Activated CD8-positive, alpha-beta T cell treated with anti-CD3 and anti-CD28 coated beads for 36 hours (primary cell): ENCODE measurements around the gene RBFOX2. TPM values are rescaled to one million over a fixed set of nuclear protein-coding genes. Genes with fewer than 3 reads are reported as not detected.

Source experiments
- ATAC-seq: fragments of 200-7000 bp; cut with Tn5 transposase; one replicate; pipeline ENCODE4 v1.10.0; 2021; ENCODE audit warnings: mild to moderate bottlenecking, moderate library complexity
- CTCF ChIA-PET: fragments of 350-600 bp; sonication (Branson Sonifier 250); formaldehyde crosslinking; loops from one replicate; lab custom pipeline; 2021; ENCODE audit warnings: antibody characterized with exemption; lab: Charles Lee
- POLR2A ChIA-PET: fragments of 350-600 bp; sonication (Branson Sonifier 250); formaldehyde crosslinking; loops from one replicate; lab custom pipeline; 2021; ENCODE audit warnings: antibody characterized with exemption; lab: Charles Lee
- DNase-seq: peaks from one replicate; pipeline ENCODE4 v3.0.0-alpha.2; 2020
- H3K27ac Mint-ChIP-seq: one replicate; pipeline ENCODE4 v1.8.0; 2021; ENCODE audit warnings: mild to moderate bottlenecking, mixed read lengths
- H3K27me3 Mint-ChIP-seq: one replicate; pipeline ENCODE4 v1.8.0; 2021; ENCODE audit warnings: mixed read lengths
- H3K36me3 Mint-ChIP-seq: one replicate; pipeline ENCODE4 v1.8.0; 2021; ENCODE audit warnings: low read depth, mixed read lengths
- H3K4me1 Mint-ChIP-seq: one replicate; pipeline ENCODE4 v1.8.0; 2021; ENCODE audit warnings: low read depth, mixed read lengths
- H3K4me3 Mint-ChIP-seq: one replicate; pipeline ENCODE4 v1.8.0; 2021; ENCODE audit warnings: mild to moderate bottlenecking, moderate library complexity, mixed read lengths
- H3K9me3 Mint-ChIP-seq: one replicate; pipeline ENCODE4 v1.8.0; 2021; ENCODE audit warnings: mixed read lengths
- CTCF ChIP-seq: fragments of 200-600 bp; IDR thresholded peaks from one replicate; pipeline ENCODE4 v1.8.0; 2022; ENCODE audit warnings: antibody characterized with exemption, mild to moderate bottlenecking
- intact Hi-C: fragments of 100-400 bp; cut with micrococcal nuclease; formaldehyde crosslinking; loops from one replicate; pipeline ENCODE4 v1.10.0; 2022
- total RNA-seq, 2 experiments: library from RNA; stranded (reverse); gene quantifications; one replicate each; pipeline ENCODE4 v1.2.3, GENCODE V29; 2021

RBFOX2 gene
- total RNA-seq, 2 experiments from 2014 or later: 3.1 to 3.3 TPM

- CTCF ChIA-PET: interaction anchor here (1.2 to 1.8 kb wide), 2 partner anchors 153 to 285 kb away, joined by 4 to 5 read pairs; no protein-coding TSS in a partner anchor
- ATAC-seq: no peak
- intact Hi-C loops: no loop called here
- H3K27me3 Mint-ChIP-seq: peaks cover 9% of the 10 kb centered on the region
- TF ChIP-seq CTCF: no peak
- H3K4me3 Mint-ChIP-seq: no peak overlapping the region
- POLR2A ChIA-PET: interaction anchor here (1.0 kb wide), 1 partner anchor 92 kb away, joined by 3 read pairs; no protein-coding TSS in a partner anchor
- H3K9me3 Mint-ChIP-seq: no peaks in the 10 kb centered on the region
- no peaks in the 10 kb centered on the region for H3K36me3 Mint-ChIP-seq
- H3K27ac Mint-ChIP-seq: no peak overlapping the region
- DNase-seq: no peak
- peaks cover 17% of the 10 kb centered on the region for H3K4me1 Mint-ChIP-seq
These were observed 116.0 kb downstream of the RBFOX2 start for GRCh38 chr22:35912658-35913057.

GRCh38 chr22:35911877-35912276, 116.7 kb downstream of the RBFOX2 start:
- no peak for ATAC-seq

GRCh38 chr22:35910926-35911325, 117.7 kb downstream of the RBFOX2 start:
- no peak overlapping the region for H3K4me3 Mint-ChIP-seq
- ChIA-PET CTCF (interaction anchor here (1.7 kb wide), 1 partner anchor 126 kb away, joined by 4 read pairs; no protein-coding TSS in a partner anchor), POLR2A (interaction anchor here (0.6 kb wide), 1 partner anchor 224 kb away, joined by 3 read pairs; no protein-coding TSS in a partner anchor)

More at GRCh38 chr22:35911877-35912276, 116.7 kb downstream of the RBFOX2 start:
- POLR2A ChIA-PET: no interaction called here
- H3K27ac Mint-ChIP-seq: no peak overlapping the region
- H3K36me3 Mint-ChIP-seq: no peaks in the 10 kb centered on the region
- TF ChIP-seq CTCF: no peak
- peaks cover 17% of the 10 kb centered on the region for H3K4me1 Mint-ChIP-seq
- CTCF ChIA-PET: interaction anchor here (1.2 to 1.8 kb wide), 3 partner anchors 127 to 284 kb away, joined by 4 to 5 read pairs (median 4); no protein-coding TSS in a partner anchor
- no peaks in the 10 kb centered on the region for H3K9me3 Mint-ChIP-seq
- intact Hi-C loops: no loop called here
- H3K4me3 Mint-ChIP-seq: no peak overlapping the region
- no peak for DNase-seq
- peaks cover 9% of the 10 kb centered on the region for H3K27me3 Mint-ChIP-seq

GRCh38 chr22:35910003-35910769, 118.4 kb downstream of the RBFOX2 start:
- Mint-ChIP-seq H3K27me3 (peaks cover 9% of the 10 kb centered on the region), H3K9me3 (no peaks in the 10 kb centered on the region), H3K4me1 (peaks cover 8% of the 10 kb centered on the region), H3K36me3 (no peaks in the 10 kb centered on the region), H3K4me3 (no peak overlapping the region), H3K27ac (no peak overlapping the region)
- ATAC-seq: no peak
- intact Hi-C loops: no loop called here
- no peak for DNase-seq
- ChIA-PET CTCF (interaction anchor here (1.7 kb wide), 1 partner anchor 125 kb away, joined by 4 read pairs; no protein-coding TSS in a partner anchor), POLR2A (no interaction called here)
- no peak for TF ChIP-seq CTCF

More at GRCh38 chr22:35910926-35911325, 117.7 kb downstream of the RBFOX2 start:
- Mint-ChIP-seq H3K36me3 (no peaks in the 10 kb centered on the region), H3K27me3 (peaks cover 9% of the 10 kb centered on the region), H3K27ac (no peak overlapping the region), H3K9me3 (no peaks in the 10 kb centered on the region), H3K4me1 (peaks cover 15% of the 10 kb centered on the region)
- DNase-seq: no peak
- intact Hi-C loops: no loop called here
- TF ChIP-seq CTCF: no peak
- ATAC-seq: no peak

- Mint-ChIP-seq H3K4me1 (peaks cover 6% of the 10 kb centered on the region), H3K27ac (no peak overlapping the region), H3K36me3 (no peaks in the 10 kb centered on the region), H3K4me3 (no peak overlapping the region), H3K9me3 (no peaks in the 10 kb centered on the region), H3K27me3 (peaks cover 11% of the 10 kb centered on the region)
- CTCF ChIA-PET: no interaction called here
- intact Hi-C loops: no loop called here
- ATAC-seq (no peak), DNase-seq (no peak)
- TF ChIP-seq CTCF: no peak
- POLR2A ChIA-PET: no interaction called here
These were observed 122.7 kb downstream of the RBFOX2 start for GRCh38 chr22:35905894-35906293.
